Measurements from ENCODE around the gene LOXL3.
A peak's percentile ranks its signal among the peaks of the same experiment; 100 is the strongest.

The LOXL3 gene

GRCh38 chr2:74482801-74483674, 70.7 kb downstream of the LOXL3 start, which contains the start of the genes CCDC142 and TTC31:
TSS of gene CCDC142 (minus strand) at chr2:74482998. CDS start at chr2:74482837, 161 bp downstream.
TSS of gene TTC31 (plus strand) at chr2:74483081. CDS start at chr2:74483096, 15 bp downstream.
- peak; percentile 93 for DNase-seq
